SW480 (cell line): ENCODE measurements around the gene TCN1.

Experiments
- DNase-seq: peaks from one replicate; pipeline ENCODE4 v3.0.0-alpha.2; 2016; ENCODE audit warnings: low spot score

The TCN1 gene

GRCh38 chr11:59807047-59807610 lies 59.2 kb downstream of the TCN1 start:
- no peak for DNase-seq

DNA sequence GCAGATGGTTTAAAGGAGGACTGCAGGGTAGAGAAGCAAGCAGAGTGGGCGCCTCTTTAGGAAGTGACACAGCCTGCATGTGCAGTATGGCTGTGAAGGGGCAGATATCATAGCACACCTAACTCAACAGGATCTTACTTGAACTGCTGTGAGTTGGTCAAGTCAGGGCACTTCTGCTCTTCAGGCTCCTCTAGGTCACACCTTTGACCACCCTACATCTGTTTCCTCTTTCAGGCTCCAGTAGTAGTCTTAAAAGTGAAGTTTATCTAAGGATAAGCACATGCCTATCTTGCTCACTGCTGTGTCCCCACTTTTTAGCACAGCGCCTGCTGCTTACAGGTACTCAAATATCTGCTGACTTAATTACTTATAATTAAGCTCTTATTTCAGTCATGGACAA lies 62.2 kb downstream of the TCN1 start:
- no peak for DNase-seq
